ENCODE measurements around the gene MAS1.
"Not testable (repeated sequence)": the region's sequence is repeated elsewhere in the genome, so short reads cannot be mapped to it uniquely, and the experiment has no call there.

MAS1 gene

DNA sequence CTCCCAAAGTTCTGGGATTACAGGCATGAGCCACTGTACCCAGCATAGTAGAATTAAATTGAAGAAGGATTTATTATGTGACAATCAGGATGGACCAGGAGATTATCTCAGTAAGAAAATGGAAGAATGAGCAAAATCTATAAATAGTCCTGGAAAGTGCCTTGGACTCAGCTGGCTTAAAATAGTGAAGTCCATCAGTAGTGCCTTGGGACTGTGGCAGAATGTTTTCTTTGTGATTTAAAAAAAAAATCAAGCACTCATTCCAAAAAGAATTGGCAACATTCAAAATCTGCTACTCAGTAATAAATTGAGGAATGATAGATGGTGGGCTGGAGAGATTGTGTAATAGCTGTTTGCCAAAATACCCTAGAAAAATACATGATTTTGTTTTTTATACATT lies 37.0 kb upstream of the MAS1 start:
- TF ChIP-seq, protein P1, sequence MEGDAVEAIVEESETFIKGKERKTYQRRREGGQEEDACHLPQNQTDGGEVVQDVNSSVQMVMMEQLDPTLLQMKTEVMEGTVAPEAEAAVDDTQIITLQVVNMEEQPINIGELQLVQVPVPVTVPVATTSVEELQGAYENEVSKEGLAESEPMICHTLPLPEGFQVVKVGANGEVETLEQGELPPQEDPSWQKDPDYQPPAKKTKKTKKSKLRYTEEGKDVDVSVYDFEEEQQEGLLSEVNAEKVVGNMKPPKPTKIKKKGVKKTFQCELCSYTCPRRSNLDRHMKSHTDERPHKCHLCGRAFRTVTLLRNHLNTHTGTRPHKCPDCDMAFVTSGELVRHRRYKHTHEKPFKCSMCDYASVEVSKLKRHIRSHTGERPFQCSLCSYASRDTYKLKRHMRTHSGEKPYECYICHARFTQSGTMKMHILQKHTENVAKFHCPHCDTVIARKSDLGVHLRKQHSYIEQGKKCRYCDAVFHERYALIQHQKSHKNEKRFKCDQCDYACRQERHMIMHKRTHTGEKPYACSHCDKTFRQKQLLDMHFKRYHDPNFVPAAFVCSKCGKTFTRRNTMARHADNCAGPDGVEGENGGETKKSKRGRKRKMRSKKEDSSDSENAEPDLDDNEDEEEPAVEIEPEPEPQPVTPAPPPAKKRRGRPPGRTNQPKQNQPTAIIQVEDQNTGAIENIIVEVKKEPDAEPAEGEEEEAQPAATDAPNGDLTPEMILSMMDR (IDR thresholded peaks at IDR 0.05) = no peak
- DNase-seq = no peak
- Histone ChIP-seq H3K27me3 (no peaks in the 10 kb centered on the region), H3K9me3 (no peaks in the 10 kb centered on the region), H3K36me3 (no peaks in the 10 kb centered on the region), H3K4me3 (no peak overlapping the region), H3K4me1 (peaks cover 0 to 37% (median 14%) of the 10 kb centered on the region in 4 donors), H3K27ac (peak overlapping the region; percentile 13 to 60)
- intact Hi-C loops (cut with DNase I; ENCODE audit: low total_unique reads) = loop anchor here (5.0 kb wide), 1 partner anchor 161 kb away; the partner anchor contains the start of gene SOD2

DNA sequence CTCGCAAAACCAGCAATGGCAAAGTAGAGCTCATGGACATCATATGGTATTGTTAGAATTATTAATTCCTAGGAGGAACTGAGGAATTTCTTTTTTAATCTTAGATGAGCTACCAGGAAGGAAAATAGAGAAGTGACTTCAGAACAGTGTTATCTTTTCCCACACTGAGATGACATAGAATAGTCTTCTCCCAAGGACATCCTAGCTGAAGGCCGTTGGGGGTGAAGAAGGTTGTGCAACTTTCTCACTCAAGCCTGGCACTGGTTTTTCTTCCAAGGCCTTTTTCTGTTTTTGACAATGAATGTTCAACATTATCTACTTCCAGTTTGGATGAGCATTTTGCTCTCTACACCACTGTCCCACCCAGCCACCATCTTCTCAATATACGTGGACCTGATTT lies 35.8 kb upstream of the MAS1 start:
- H3K4me1 ChIP-seq = peaks cover 0 to 37% (median 14%) of the 10 kb centered on the region in 4 donors
- H3K9me3 ChIP-seq = no peaks in the 10 kb centered on the region
- intact Hi-C loops (cut with DNase I; ENCODE audit: low total_unique reads) = loop anchor here (5.0 kb wide), 1 partner anchor 163 kb away; the partner anchor contains the start of gene SOD2
- DNase-seq = no peak
- no peak overlapping the region for H3K4me3 ChIP-seq
- TF ChIP-seq, protein P1 (IDR thresholded peaks at IDR 0.05) = no peak
- H3K27me3 ChIP-seq = no peaks in the 10 kb centered on the region
- no peaks in the 10 kb centered on the region for H3K36me3 ChIP-seq
- peak overlapping the region; percentile 13 to 32 for H3K27ac ChIP-seq

DNA sequence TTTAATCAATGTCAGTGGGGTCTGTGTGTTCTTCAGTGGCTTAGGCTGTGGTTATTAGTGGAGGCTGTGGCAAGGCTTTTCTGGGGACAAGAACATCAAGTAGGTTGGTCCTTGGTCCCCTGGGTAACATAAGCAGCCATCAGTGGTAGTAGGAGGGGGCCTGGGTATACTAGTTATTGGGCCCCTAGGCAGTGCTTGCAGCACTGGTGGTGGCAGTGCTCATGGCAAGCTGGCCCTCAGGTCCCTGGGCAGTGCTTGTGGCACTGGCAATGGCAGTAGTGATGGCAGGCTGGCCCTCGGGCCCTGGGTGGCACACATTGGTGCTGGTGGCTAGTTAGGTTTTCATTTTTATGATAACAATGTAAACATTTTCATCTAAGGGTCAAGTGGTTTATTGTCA lies 32.5 kb upstream of the MAS1 start:
- H3K36me3 ChIP-seq = no peaks in the 10 kb centered on the region
- peaks cover 0 to 18% (median 8%) of the 10 kb centered on the region in 4 donors for H3K4me1 ChIP-seq
- no peak overlapping the region for H3K27ac ChIP-seq
- H3K4me3 ChIP-seq = no peak overlapping the region
- intact Hi-C loops (cut with DNase I; ENCODE audit: low total_unique reads) = no loop called here
- H3K9me3 ChIP-seq = no peaks in the 10 kb centered on the region
- DNase-seq = no peak
- no peaks in the 10 kb centered on the region for H3K27me3 ChIP-seq
- TF ChIP-seq, protein P1 (IDR thresholded peaks at IDR 0.05) = no peak

DNA sequence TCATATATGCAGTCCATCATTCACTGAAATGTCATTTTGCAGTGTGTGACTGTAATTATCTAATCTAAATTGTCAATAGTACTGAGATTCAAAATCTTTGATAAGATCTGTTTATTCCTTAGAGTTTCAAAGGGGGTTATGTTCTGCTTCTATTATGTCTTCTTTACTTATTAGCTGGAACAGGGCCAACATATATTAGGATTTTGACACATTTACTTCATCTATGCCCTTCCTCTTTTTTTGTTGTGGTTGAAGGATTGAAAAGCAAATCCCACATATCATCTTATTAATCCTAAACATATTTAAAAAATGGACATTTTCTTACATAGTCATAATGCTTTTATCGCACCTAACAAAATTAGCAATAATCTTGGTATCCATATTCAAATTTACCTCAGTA lies 30.3 kb upstream of the MAS1 start:
- no peak overlapping the region for H3K27ac ChIP-seq
- H3K4me3 ChIP-seq = no peak overlapping the region
- H3K27me3 ChIP-seq = no peaks in the 10 kb centered on the region
- H3K9me3 ChIP-seq = no peaks in the 10 kb centered on the region
- peaks cover 0 to 4% (median 0%) of the 10 kb centered on the region in 4 donors for H3K4me1 ChIP-seq
- intact Hi-C loops (cut with DNase I; ENCODE audit: low total_unique reads) = loop anchor here (10.0 kb wide), 2 partner anchors 214 to 594 kb away; no protein-coding TSS in a partner anchor
- TF ChIP-seq, protein P1 (IDR thresholded peaks at IDR 0.05) = no peak
- no peak for DNase-seq
- H3K36me3 ChIP-seq = no peaks in the 10 kb centered on the region

DNA sequence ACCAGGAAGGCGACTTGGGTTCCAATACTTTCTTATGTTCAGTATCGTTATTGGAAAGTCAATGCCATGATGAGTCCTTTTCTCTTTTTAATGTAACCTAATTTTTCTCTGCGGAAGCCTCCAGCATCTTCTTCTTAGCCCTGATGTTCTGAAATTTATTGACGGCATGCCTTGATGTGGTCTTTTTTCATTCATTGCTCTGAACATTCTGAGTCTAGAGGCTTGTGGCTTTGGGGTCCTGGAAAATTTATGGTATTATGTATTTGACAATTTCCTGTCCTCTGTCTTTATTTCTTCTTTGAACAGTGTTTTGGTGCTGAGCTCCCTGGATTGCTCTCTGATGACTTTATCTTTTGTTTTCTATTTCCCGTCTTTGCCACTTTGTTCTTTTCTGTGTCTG lies 28.7 kb upstream of the MAS1 start:
- Histone ChIP-seq H3K27me3 (no peaks in the 10 kb centered on the region), H3K4me1 (peaks cover 0 to 4% (median 0%) of the 10 kb centered on the region in 4 donors), H3K9me3 (no peaks in the 10 kb centered on the region), H3K27ac (no peak overlapping the region), H3K4me3 (no peak overlapping the region), H3K36me3 (no peaks in the 10 kb centered on the region)
- TF ChIP-seq, protein P1 (IDR thresholded peaks at IDR 0.05) = no peak
- no peak for DNase-seq
- intact Hi-C loops (cut with DNase I; ENCODE audit: low total_unique reads) = loop anchor here (10.0 kb wide), 2 partner anchors 213 to 593 kb away; no protein-coding TSS in a partner anchor

DNA sequence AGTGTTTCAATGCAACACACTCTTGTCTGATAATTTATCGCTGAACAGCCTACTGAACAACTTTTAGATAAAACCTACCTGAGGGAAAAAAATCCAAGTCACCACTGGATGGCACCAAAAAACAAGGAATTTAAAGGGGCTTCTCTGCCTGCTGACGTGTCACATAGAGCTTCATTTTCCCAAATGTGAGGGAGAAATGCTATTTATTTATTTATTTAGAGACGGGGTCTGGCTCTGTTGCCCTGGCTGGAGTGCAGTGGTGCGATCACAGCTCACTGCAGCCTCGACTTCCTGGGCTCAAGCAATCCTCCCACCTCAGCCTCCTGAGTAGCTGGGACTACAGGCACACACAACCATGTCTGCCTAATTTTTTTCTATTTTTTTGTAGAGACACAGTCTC lies 27.4 kb upstream of the MAS1 start:
- H3K4me1 ChIP-seq, H3K36me3 ChIP-seq, H3K27me3 ChIP-seq, DNase-seq, H3K9me3 ChIP-seq, H3K27ac ChIP-seq, H3K4me3 ChIP-seq: not testable (repeated sequence)
- TF ChIP-seq, protein P1 (IDR thresholded peaks at IDR 0.05) = peak; percentile 47 to 67
- intact Hi-C loops (cut with DNase I; ENCODE audit: low total_unique reads) = loop anchor here (10.0 kb wide), 2 partner anchors 211 to 591 kb away; no protein-coding TSS in a partner anchor

All from tibial artery (tissue), 4 donors.